IMR-90 (cell line): Measurements from ENCODE around the gene IFI44L. TPM values are rescaled to one million over a fixed set of nuclear protein-coding genes. Genes with fewer than 3 reads are reported as not detected.

Experiments used
- ATAC-seq: fragments of 200-7000 bp; cut with Tn5 transposase; 2 replicates; pipeline ENCODE4 v1.9.1; 2020; ENCODE audit warnings: low read depth, mild to moderate bottlenecking, moderate library complexity
- BruUV-seq: library from RNA; stranded (reverse); fragments of 400-500 nt; replicated peaks from 2 replicates; lab custom pipeline; 2021; lab: Mats Ljungman, UMichigan
- CTCF ChIA-PET: fragments of 300-600 bp; formaldehyde crosslinking; extraction: SDS; loops from one replicate; lab custom pipeline; 2021; ENCODE audit warnings: antibody characterized with exemption; lab: Yijun Ruan, JAX
- POLR2A ChIA-PET: fragments of 300-600 bp; sonication (Branson Sonifier 250); formaldehyde crosslinking; loops from one replicate; lab custom pipeline; 2022; ENCODE audit warnings: antibody characterized with exemption; ENCODE audit not compliant: unreplicated experiment; lab: Charles Lee
- DNase-seq: peaks from one replicate; pipeline ENCODE4 v3.0.0; 2013
- H2AFZ ChIP-seq: replicated peaks from 2 replicates; pipeline ENCODE3; 2013; ENCODE audit warnings: low read length, mild to moderate bottlenecking; ENCODE audit not compliant: poor library complexity
- H2AK5ac ChIP-seq: 2 replicates; pipeline ENCODE4 v1.6.1; 2013; ENCODE audit warnings: low read depth, low read length, inconsistent platforms
- H2AK9ac ChIP-seq: replicated peaks from 2 replicates; pipeline ENCODE3; 2013; ENCODE audit warnings: mild to moderate bottlenecking, low read depth, low read length, moderate library complexity; ENCODE audit not compliant: poor library complexity
- H2BK120ac ChIP-seq: 2 replicates; pipeline ENCODE4 v1.6.1; 2013; ENCODE audit warnings: low read depth, low read length, inconsistent platforms
- H2BK15ac ChIP-seq: 3 replicates; pipeline ENCODE4 v1.6.1; 2013; ENCODE audit warnings: low read depth, low read length, inconsistent platforms
- H2BK20ac ChIP-seq: 2 replicates; pipeline ENCODE4 v1.6.1; 2013; ENCODE audit warnings: low read depth, mild to moderate bottlenecking, inconsistent platforms, low read length, moderate library complexity
- H2BK5ac ChIP-seq: 2 replicates; pipeline ENCODE4 v1.6.1; 2013; ENCODE audit warnings: mild to moderate bottlenecking, low read depth, low read length, inconsistent platforms; ENCODE audit not compliant: poor library complexity, severe bottlenecking
- H3K14ac ChIP-seq: replicated peaks from 2 replicates; pipeline ENCODE4 v1.6.1; 2013; ENCODE audit warnings: low read depth, low read length, inconsistent platforms
- H3K18ac ChIP-seq: 2 replicates; pipeline ENCODE4 v1.6.1; 2013; ENCODE audit warnings: low read depth, low read length, control low read depth
- H3K23ac ChIP-seq: 2 replicates; pipeline ENCODE4 v1.6.1; 2013; ENCODE audit warnings: low read depth, low read length, inconsistent platforms
- H3K27ac ChIP-seq: 2 replicates; pipeline ENCODE4 v1.5.1; 2013; ENCODE audit warnings: mild to moderate bottlenecking, control low read depth, low read length; ENCODE audit not compliant: insufficient read depth
- H3K27me3 ChIP-seq: 2 replicates; pipeline ENCODE4 v1.6.1; 2013; ENCODE audit warnings: low read length; ENCODE audit not compliant: control insufficient read depth, insufficient read depth
- H3K36me3 ChIP-seq: 2 replicates; pipeline ENCODE4 v1.6.1; 2013; ENCODE audit warnings: low read length, mixed read lengths; ENCODE audit not compliant: control insufficient read depth, insufficient read depth
- H3K4ac ChIP-seq: 2 replicates; pipeline ENCODE4 v1.6.1; 2013; ENCODE audit warnings: low read depth, low read length, inconsistent platforms
- H3K4me1 ChIP-seq: 2 replicates; pipeline ENCODE4 v1.6.1; 2013; ENCODE audit warnings: low read length, mixed read lengths; ENCODE audit not compliant: control insufficient read depth, insufficient read depth
- H3K4me2 ChIP-seq: 2 replicates; pipeline ENCODE4 v1.6.1; 2013; ENCODE audit warnings: low read depth, mild to moderate bottlenecking, control low read depth, low read length, moderate library complexity
- H3K4me3 ChIP-seq: 2 replicates; pipeline ENCODE4 v1.5.1; 2013; ENCODE audit warnings: low read depth, mild to moderate bottlenecking, control low read depth, low read length, moderate library complexity; ENCODE audit not compliant: insufficient read depth
- H3K56ac ChIP-seq: 2 replicates; pipeline ENCODE4 v1.6.1; 2013; ENCODE audit warnings: low read length, inconsistent platforms; ENCODE audit not compliant: insufficient read depth; ENCODE audit errors: extremely low read depth
- H3K79me1 ChIP-seq, 2 experiments: 2 replicates each; pipeline ENCODE4 v1.6.1; 2013; ENCODE audit warnings: low read length in 2 of 2, inconsistent platforms in 1 of 2, low read depth in 1 of 2
- H3K9ac ChIP-seq: 2 replicates; pipeline ENCODE4 v1.6.1; 2013; ENCODE audit warnings: low read depth, low read length, control low read depth
- H3K9me1 ChIP-seq: 2 replicates; pipeline ENCODE4 v1.6.1; 2013; ENCODE audit warnings: low read length, inconsistent platforms; ENCODE audit not compliant: insufficient read depth
- H3K9me3 ChIP-seq: 2 replicates; pipeline ENCODE4 v1.6.1; 2013; ENCODE audit warnings: low read length; ENCODE audit not compliant: control insufficient read depth, insufficient read depth
- H4K20me1 ChIP-seq: 2 replicates; pipeline ENCODE4 v1.6.1; 2013; ENCODE audit warnings: low read length, inconsistent platforms; ENCODE audit not compliant: insufficient read depth
- H4K5ac ChIP-seq: 2 replicates; pipeline ENCODE4 v1.6.1; 2013; ENCODE audit warnings: mild to moderate bottlenecking, low read depth, low read length, control low read depth
- H4K8ac ChIP-seq, 2 experiments: 2 replicates each; pipeline ENCODE4 v1.6.1; 2013; ENCODE audit warnings: low read depth in 2 of 2, low read length in 2 of 2, control low read depth in 1 of 2, inconsistent platforms in 1 of 2
- H4K91ac ChIP-seq: 2 replicates; pipeline ENCODE4 v1.6.1; 2013; ENCODE audit warnings: low read depth, low read length, inconsistent platforms; ENCODE audit not compliant: insufficient read depth
- BHLHE40 ChIP-seq: fragments of 150-350 bp; IDR thresholded peaks from 2 replicates; pipeline ENCODE4 v1.6.1; 2016; ENCODE audit warnings: mild to moderate bottlenecking, low read depth, low read length
- CHD1 ChIP-seq: IDR thresholded peaks from 2 replicates; pipeline ENCODE4 v1.6.1; 2012; ENCODE audit warnings: low read depth, low read length, improper control_type of control experiment
- FOS ChIP-seq: fragments of 150-350 bp; IDR thresholded peaks from 2 replicates; pipeline ENCODE4 v1.6.1; 2016; ENCODE audit warnings: low read depth, low read length
- MAFK ChIP-seq: IDR thresholded peaks from 2 replicates; pipeline ENCODE4 v1.6.1; 2012; ENCODE audit warnings: low read depth, low read length, improper control_type of control experiment
- MAZ ChIP-seq: IDR thresholded peaks from 2 replicates; pipeline ENCODE4 v1.6.1; 2012; ENCODE audit warnings: low read depth, mild to moderate bottlenecking, low read length, improper control_type of control experiment, moderate library complexity, borderline replicate concordance
- MXI1 ChIP-seq: IDR thresholded peaks from 2 replicates; pipeline ENCODE4 v1.6.1; 2012; ENCODE audit warnings: low read depth, mild to moderate bottlenecking, low read length, moderate library complexity, borderline replicate concordance
- NFE2L2 ChIP-seq: fragments of 150-350 bp; IDR thresholded peaks from 2 replicates; pipeline ENCODE4 v1.6.1; 2016; ENCODE audit warnings: low read depth, mild to moderate bottlenecking, low read length
- POLR2A ChIP-seq: IDR thresholded peaks from 2 replicates; pipeline ENCODE4 v1.6.1; 2012; ENCODE audit warnings: mild to moderate bottlenecking, low read depth, low read length
- RAD21 ChIP-seq: IDR thresholded peaks from 2 replicates; pipeline ENCODE4 v1.6.1; 2012; ENCODE audit warnings: low read length, improper control_type of control experiment
- RCOR1 ChIP-seq: IDR thresholded peaks from 2 replicates; pipeline ENCODE4 v1.6.1; 2012; ENCODE audit warnings: mild to moderate bottlenecking, low read length, improper control_type of control experiment; ENCODE audit not compliant: insufficient replicate concordance
- RFX5 ChIP-seq: IDR thresholded peaks from 2 replicates; pipeline ENCODE4 v1.8.0; 2012; ENCODE audit warnings: low read depth, mild to moderate bottlenecking, low read length, moderate library complexity
- SMC3 ChIP-seq: fragments of 150-350 bp; IDR thresholded peaks from 2 replicates; pipeline ENCODE4 v1.6.1; 2016; ENCODE audit warnings: low read depth, mild to moderate bottlenecking, antibody characterized with exemption, low read length, moderate library complexity
- WGBS, 2 experiments: methylation state at CpG; one replicate each; pipeline versions ENCODE4 v1.1.5 to v1.1.7; 2013; ENCODE audit warnings: missing lambda C conversion rate in 2 of 2; ENCODE audit not compliant: insufficient read length in 1 of 2; ENCODE audit errors: extremely low coverage in 2 of 2; 5-methylcytosine and 5-hydroxymethylcytosine counted together
- dilution Hi-C: fragments of 300-500 bp; cut with HindIII; formaldehyde crosslinking; loops from one replicate; pipeline ENCODE4 v1.14.3; 2018; ENCODE audit warnings: low sequenced_read_pairs; ENCODE audit not compliant: unreplicated experiment
- in situ Hi-C: fragments of 300-500 bp; cut with MboI; formaldehyde crosslinking; loops from 3 replicates; pipeline ENCODE4 v1.14.3; 2019; ENCODE audit warnings: low sequenced_read_pairs, inconsistent platforms, mixed read lengths
- intact Hi-C: fragments of 100-400 bp; cut with micrococcal nuclease; formaldehyde crosslinking; loops from 2 replicates; pipeline ENCODE4 v1.10.0; 2022
- polyA plus RNA-seq, 3 experiments: library from polyadenylated mRNA; depleted of rRNA; stranded (reverse); fragments of >200 nt; gene quantifications; 2 replicates each; pipeline ENCODE4 v1.2.3, GENCODE V29; 2012; ENCODE audit warnings: low replicate concordance in 1 of 3
- total RNA-seq: library from RNA; depleted of rRNA; stranded (reverse); fragments of >200 nt; gene quantifications from 2 replicates; pipeline ENCODE4 v1.2.3, GENCODE V29; 2012
- TF ChIP-seq, protein P1 (sequence below): fragments of 150-350 bp; IDR thresholded peaks from 2 replicates; pipeline ENCODE4 v1.6.1; 2017; ENCODE audit warnings: mild to moderate bottlenecking, antibody characterized with exemption, low read length, low read depth
- TF ChIP-seq, protein P2 (sequence below): conservative IDR thresholded peaks from 2 replicates; pipeline ENCODE4 v1.5.1; 2012; ENCODE audit warnings: mild to moderate bottlenecking, low read depth, low read length, improper control_type of control experiment
- TF ChIP-seq, protein P3 (sequence below): fragments of 150-350 bp; IDR thresholded peaks from 2 replicates; pipeline ENCODE4 v1.6.1; 2016; ENCODE audit warnings: low read depth, mild to moderate bottlenecking, low read length, moderate library complexity, borderline replicate concordance

Gene IFI44L
- total and polyA plus RNA-seq, 2 of the 4 experiments (the other 2 are of a cell fraction) = 0.18 to 0.19 TPM

DNA sequence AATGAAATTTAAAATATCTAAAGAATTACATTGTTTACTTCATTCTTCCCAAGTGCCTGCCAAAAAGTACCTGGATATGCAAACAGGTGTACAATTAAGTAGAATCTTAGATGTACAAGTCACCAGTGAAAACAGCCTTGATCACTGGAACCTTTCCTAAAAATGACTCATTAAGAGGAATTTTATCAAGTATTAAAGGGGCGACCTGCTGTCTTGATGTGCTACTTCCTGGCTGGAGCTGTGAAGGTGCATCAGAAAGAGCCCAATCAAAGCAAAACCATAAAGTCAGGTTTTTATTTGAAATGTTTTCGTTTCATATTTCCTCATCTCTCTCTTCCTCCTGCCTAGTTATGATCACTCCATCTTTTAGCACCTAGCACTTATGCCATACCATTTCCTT is 62.8 kb downstream of the IFI44L start:
- no peak overlapping the region for H3K4ac ChIP-seq
- H3K27me3 ChIP-seq = no peaks in the 10 kb centered on the region
- no CpG with 5 or more reads among the region's 2 CpGs for whole genome bisulfite sequencing, 2 experiments
- H2BK15ac ChIP-seq = no peak overlapping the region
- H2BK20ac ChIP-seq = no peak overlapping the region
- no peak overlapping the region for H4K5ac ChIP-seq
- BruUV-seq = no TSS peak
- CTCF ChIA-PET = interaction anchor here (1.9 kb wide), 1 partner anchor 66 kb away, joined by 8 read pairs; no protein-coding TSS in a partner anchor
- H3K23ac ChIP-seq = no peak overlapping the region
- H3K9me3 ChIP-seq = no peaks in the 10 kb centered on the region
- H3K56ac ChIP-seq = no peak overlapping the region
- no peak overlapping the region for H2BK120ac ChIP-seq
- POLR2A ChIA-PET = no interaction called here
- H4K91ac ChIP-seq = no peak overlapping the region
- H3K27ac ChIP-seq = no peak overlapping the region
- H4K20me1 ChIP-seq = no peaks in the 10 kb centered on the region
- H3K4me2 ChIP-seq = no peak overlapping the region
- dilution Hi-C loops = no loop called here
- no peaks in the 10 kb centered on the region for H3K4me1 ChIP-seq
- H3K79me1 ChIP-seq = no peaks in the 10 kb centered on the region
- H3K9ac ChIP-seq = no peak overlapping the region
- H3K9me1 ChIP-seq = no peaks in the 10 kb centered on the region
- H3K18ac ChIP-seq = no peak overlapping the region
- intact Hi-C loops = no loop called here
- H2AK5ac ChIP-seq = no peak overlapping the region
- in situ Hi-C loops = no loop called here
- ATAC-seq = no peak
- DNase-seq = no peak
- H2BK5ac ChIP-seq = no peak overlapping the region
- no peak overlapping the region for H4K8ac ChIP-seq
- H3K14ac ChIP-seq = no peak overlapping the region
- TF ChIP-seq, protein P1, sequence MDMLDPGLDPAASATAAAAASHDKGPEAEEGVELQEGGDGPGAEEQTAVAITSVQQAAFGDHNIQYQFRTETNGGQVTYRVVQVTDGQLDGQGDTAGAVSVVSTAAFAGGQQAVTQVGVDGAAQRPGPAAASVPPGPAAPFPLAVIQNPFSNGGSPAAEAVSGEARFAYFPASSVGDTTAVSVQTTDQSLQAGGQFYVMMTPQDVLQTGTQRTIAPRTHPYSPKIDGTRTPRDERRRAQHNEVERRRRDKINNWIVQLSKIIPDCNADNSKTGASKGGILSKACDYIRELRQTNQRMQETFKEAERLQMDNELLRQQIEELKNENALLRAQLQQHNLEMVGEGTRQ = no peak
- TF ChIP-seq MXI1 (no peak), NFE2L2 (no peak), MAFK (no peak), POLR2A (no peak), CHD1 (no peak), RFX5 (no peak), RAD21 (no peak), MAZ (no peak), BHLHE40 (no peak), SMC3 (no peak), FOS (no peak), RCOR1 (no peak)
- TF ChIP-seq, protein P2, sequence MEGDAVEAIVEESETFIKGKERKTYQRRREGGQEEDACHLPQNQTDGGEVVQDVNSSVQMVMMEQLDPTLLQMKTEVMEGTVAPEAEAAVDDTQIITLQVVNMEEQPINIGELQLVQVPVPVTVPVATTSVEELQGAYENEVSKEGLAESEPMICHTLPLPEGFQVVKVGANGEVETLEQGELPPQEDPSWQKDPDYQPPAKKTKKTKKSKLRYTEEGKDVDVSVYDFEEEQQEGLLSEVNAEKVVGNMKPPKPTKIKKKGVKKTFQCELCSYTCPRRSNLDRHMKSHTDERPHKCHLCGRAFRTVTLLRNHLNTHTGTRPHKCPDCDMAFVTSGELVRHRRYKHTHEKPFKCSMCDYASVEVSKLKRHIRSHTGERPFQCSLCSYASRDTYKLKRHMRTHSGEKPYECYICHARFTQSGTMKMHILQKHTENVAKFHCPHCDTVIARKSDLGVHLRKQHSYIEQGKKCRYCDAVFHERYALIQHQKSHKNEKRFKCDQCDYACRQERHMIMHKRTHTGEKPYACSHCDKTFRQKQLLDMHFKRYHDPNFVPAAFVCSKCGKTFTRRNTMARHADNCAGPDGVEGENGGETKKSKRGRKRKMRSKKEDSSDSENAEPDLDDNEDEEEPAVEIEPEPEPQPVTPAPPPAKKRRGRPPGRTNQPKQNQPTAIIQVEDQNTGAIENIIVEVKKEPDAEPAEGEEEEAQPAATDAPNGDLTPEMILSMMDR = no peak
- TF ChIP-seq, protein P3, sequence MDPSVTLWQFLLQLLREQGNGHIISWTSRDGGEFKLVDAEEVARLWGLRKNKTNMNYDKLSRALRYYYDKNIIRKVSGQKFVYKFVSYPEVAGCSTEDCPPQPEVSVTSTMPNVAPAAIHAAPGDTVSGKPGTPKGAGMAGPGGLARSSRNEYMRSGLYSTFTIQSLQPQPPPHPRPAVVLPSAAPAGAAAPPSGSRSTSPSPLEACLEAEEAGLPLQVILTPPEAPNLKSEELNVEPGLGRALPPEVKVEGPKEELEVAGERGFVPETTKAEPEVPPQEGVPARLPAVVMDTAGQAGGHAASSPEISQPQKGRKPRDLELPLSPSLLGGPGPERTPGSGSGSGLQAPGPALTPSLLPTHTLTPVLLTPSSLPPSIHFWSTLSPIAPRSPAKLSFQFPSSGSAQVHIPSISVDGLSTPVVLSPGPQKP = no peak
- no peak overlapping the region for H2AFZ ChIP-seq
- no peaks in the 10 kb centered on the region for H3K36me3 ChIP-seq
- H3K4me3 ChIP-seq = no peak overlapping the region
- H2AK9ac ChIP-seq = no peak overlapping the region
